Nephron (organoid): ENCODE data around the gene NTNG1.

ENCODE experiments used
- H3K27ac Mint-ChIP-seq, 3 experiments: 2 replicates each; pipeline ENCODE4 v1.8.0; 2020; ENCODE audit warnings: mixed read lengths in 3 of 3, mild to moderate bottlenecking in 2 of 3, moderate library complexity in 1 of 3
- H3K27me3 Mint-ChIP-seq: 2 replicates; pipeline ENCODE4 v1.8.0; 2021; ENCODE audit warnings: low read depth, mild to moderate bottlenecking, moderate library complexity, mixed read lengths
- H3K36me3 Mint-ChIP-seq: 2 replicates; pipeline ENCODE4 v1.8.0; 2020; ENCODE audit warnings: low read depth, mixed read lengths
- H3K4me1 Mint-ChIP-seq: 2 replicates; pipeline ENCODE4 v1.8.0; 2020; ENCODE audit warnings: mixed read lengths
- H3K4me3 Mint-ChIP-seq, 3 experiments: 2 replicates each; pipeline ENCODE4 v1.8.0; 2020; ENCODE audit warnings: mild to moderate bottlenecking in 3 of 3, mixed read lengths in 3 of 3, moderate library complexity in 2 of 3
- H3K9me3 Mint-ChIP-seq: 2 replicates; pipeline ENCODE4 v1.8.0; 2020; ENCODE audit warnings: mixed read lengths
- TF ChIP-seq, protein P1 (sequence below), 3 experiments: fragments of 200-600 bp; sonication (generic); IDR thresholded peaks; one replicate each; pipeline ENCODE4 v1.5.0; 2021; ENCODE audit warnings: antibody characterized with exemption in 3 of 3; ENCODE audit not compliant: unreplicated experiment in 3 of 3

The NTNG1 gene

DNA sequence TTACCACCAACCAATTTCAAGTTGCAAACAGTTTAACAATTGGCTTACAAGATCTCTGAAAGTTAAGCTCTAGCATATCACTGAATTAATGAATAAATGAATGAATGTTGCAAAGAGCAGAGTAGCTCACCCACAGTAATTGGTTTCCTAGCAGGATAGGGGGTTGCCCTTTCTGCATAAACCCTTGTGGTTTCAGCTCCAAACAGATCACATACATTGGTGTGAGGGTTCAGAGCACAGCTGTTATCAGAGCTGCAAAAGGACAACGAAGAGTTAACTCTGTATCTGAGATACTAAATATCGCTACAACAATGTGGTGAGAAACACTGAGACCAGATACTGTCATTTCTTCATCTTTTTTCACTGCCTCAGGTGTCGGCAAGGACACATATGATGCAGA lies 46.6 kb downstream of the NTNG1 start:
- H3K36me3 Mint-ChIP-seq: peaks cover 4% of the 10 kb centered on the region

DNA sequence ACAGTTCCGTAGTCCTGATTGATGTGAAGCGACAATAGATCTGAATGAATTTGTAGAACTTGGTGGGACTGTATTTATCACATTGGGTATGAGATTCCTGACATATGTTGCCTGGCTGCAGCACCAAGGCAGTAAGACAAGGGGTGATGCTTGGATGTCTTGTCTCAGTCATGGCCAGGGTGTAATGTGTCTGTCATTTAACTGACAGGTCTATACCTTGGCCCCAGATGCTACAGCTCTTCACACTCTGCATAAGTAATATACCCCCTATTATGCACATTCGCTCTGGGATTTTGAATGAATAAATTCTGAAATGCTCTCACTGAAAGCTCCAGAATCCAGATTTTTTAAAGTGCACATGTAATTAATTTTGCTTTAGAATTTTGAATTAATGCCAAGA lies 47.3 kb downstream of the NTNG1 start:
- Mint-ChIP-seq H3K36me3 (peaks cover 4% of the 10 kb centered on the region), H3K9me3 (peaks cover 3% of the 10 kb centered on the region), H3K4me1 (peaks cover 2% of the 10 kb centered on the region), H3K4me3 (no peak overlapping the region), H3K27ac (no peak overlapping the region), H3K27me3 (no peaks in the 10 kb centered on the region)
- TF ChIP-seq, protein P1, sequence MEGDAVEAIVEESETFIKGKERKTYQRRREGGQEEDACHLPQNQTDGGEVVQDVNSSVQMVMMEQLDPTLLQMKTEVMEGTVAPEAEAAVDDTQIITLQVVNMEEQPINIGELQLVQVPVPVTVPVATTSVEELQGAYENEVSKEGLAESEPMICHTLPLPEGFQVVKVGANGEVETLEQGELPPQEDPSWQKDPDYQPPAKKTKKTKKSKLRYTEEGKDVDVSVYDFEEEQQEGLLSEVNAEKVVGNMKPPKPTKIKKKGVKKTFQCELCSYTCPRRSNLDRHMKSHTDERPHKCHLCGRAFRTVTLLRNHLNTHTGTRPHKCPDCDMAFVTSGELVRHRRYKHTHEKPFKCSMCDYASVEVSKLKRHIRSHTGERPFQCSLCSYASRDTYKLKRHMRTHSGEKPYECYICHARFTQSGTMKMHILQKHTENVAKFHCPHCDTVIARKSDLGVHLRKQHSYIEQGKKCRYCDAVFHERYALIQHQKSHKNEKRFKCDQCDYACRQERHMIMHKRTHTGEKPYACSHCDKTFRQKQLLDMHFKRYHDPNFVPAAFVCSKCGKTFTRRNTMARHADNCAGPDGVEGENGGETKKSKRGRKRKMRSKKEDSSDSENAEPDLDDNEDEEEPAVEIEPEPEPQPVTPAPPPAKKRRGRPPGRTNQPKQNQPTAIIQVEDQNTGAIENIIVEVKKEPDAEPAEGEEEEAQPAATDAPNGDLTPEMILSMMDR (IDR thresholded peaks at IDR 0.05; ENCODE audit: unreplicated experiment in 3 of 3): no peak

More for the DNA sequence above, 46.6 kb downstream of the NTNG1 start:
- no peak overlapping the region for H3K4me3 Mint-ChIP-seq
- H3K27me3 Mint-ChIP-seq: no peaks in the 10 kb centered on the region
- peaks cover 7% of the 10 kb centered on the region for H3K4me1 Mint-ChIP-seq
- TF ChIP-seq, protein P1 (IDR thresholded peaks at IDR 0.05; ENCODE audit: unreplicated experiment in 3 of 3): no peak
- H3K9me3 Mint-ChIP-seq: peaks cover 3% of the 10 kb centered on the region
- H3K27ac Mint-ChIP-seq: no peak overlapping the region

DNA sequence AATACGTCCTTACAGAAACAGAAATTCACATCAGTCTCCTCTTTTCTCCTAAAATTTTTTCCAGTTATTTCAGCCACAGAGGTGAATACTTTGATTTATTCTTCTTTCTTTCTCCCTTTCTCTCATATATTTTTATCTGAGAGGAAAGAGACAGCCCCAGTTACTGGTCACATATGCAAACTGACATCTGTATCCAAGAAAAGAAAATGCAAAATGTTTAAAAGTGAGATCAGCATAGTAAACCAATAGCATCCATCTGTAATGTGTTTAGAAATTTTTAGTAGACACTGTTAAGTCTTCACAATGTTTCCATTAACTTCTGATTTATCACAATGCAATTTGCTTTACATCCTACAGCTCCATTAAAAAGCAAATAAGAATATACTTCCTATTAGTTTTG lies 53.5 kb downstream of the NTNG1 start:
- TF ChIP-seq, protein P1 (IDR thresholded peaks at IDR 0.05; ENCODE audit: unreplicated experiment in 3 of 3): no peak
- no peak overlapping the region for H3K27ac Mint-ChIP-seq
- H3K4me3 Mint-ChIP-seq: no peak overlapping the region
- H3K27me3 Mint-ChIP-seq: no peaks in the 10 kb centered on the region
- peaks cover 4% of the 10 kb centered on the region for H3K36me3 Mint-ChIP-seq
- H3K9me3 Mint-ChIP-seq: peaks cover 3% of the 10 kb centered on the region
- peaks cover 8% of the 10 kb centered on the region for H3K4me1 Mint-ChIP-seq

DNA sequence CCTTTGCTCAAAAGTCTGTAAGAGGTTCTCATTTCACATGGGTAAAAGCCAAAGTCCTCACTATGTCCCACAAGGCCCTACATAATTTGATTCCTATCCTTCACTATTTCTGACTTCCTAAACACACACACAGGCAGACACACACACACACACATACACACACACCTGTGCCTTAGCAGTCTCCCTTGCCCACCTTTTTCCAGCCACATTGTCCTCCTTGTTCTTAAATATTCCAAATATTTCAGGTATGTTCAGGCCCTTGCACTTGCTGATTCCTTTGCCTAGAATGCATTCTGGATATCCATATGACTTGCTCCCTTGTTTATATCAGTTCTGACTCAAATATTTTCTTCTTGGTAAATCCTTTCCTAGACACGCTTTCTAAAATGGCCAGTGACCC lies 54.6 kb downstream of the NTNG1 start:
- Mint-ChIP-seq H3K27ac (no peak overlapping the region), H3K4me1 (peaks cover 8% of the 10 kb centered on the region), H3K36me3 (no peaks in the 10 kb centered on the region), H3K27me3 (no peaks in the 10 kb centered on the region), H3K9me3 (peaks cover 3% of the 10 kb centered on the region), H3K4me3 (no peak overlapping the region)
- TF ChIP-seq, protein P1 (IDR thresholded peaks at IDR 0.05; ENCODE audit: unreplicated experiment in 3 of 3): no peak

DNA sequence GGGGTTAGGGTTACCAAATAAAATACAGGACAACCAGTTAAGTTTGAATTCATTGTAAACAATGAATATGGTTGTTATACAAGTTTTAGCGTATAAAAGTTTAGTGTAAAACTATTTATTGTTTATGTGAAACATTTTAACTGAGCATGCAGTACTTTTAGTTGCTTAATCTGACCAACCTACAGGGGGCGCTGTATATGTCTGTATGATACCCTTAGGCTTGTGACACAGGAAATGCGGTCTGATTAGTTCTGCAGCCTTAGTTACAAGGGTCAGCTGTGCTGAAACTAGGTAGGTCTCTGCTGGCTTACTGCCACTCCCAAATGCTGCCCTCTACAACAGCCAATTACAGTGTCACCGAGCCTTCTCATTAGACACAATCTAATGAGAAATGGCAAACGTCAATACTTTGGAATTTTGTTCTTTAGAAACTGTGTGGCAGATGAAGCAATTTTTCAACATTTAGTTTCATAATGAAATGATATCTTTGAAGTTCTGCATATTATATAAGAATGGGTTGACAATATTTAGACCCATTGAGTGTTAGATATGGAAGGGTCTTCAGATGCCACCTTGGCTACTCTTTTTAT lies 56.2 kb downstream of the NTNG1 start:
- H3K4me1 Mint-ChIP-seq: peaks cover 8% of the 10 kb centered on the region
- H3K4me3 Mint-ChIP-seq: no peak overlapping the region
- no peak overlapping the region for H3K27ac Mint-ChIP-seq
- peaks cover 6% of the 10 kb centered on the region for H3K9me3 Mint-ChIP-seq
- TF ChIP-seq, protein P1 (IDR thresholded peaks at IDR 0.05; ENCODE audit: unreplicated experiment in 3 of 3): peak in 1 of 3 experiments; percentile 11
- H3K27me3 Mint-ChIP-seq: no peaks in the 10 kb centered on the region
- no peaks in the 10 kb centered on the region for H3K36me3 Mint-ChIP-seq

DNA sequence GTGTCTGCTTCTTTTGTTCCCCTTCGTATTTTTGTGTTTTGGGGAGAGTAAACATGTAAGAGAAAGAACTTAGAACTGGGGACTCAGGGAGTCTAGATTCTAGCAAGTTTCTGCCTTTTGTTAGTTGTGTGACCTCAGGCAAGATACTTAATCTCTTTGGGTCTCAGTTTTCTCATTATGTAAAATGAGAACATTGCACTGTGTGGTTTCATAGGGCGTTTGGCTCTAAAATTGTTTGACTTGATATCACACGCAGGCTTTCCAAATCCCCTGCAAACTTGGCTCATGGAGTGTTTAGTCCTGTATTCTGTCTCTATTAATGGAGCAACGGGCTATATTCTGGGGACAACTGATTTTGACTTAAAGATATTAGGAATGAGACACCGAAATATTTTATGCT lies 57.7 kb downstream of the NTNG1 start:
- H3K4me3 Mint-ChIP-seq: no peak overlapping the region

More for the DNA sequence above, 57.7 kb downstream of the NTNG1 start:
- Mint-ChIP-seq H3K27ac (no peak overlapping the region), H3K4me1 (peaks cover 8% of the 10 kb centered on the region), H3K27me3 (no peaks in the 10 kb centered on the region), H3K36me3 (peaks cover 4% of the 10 kb centered on the region), H3K9me3 (peaks cover 9% of the 10 kb centered on the region)
- TF ChIP-seq, protein P1 (IDR thresholded peaks at IDR 0.05; ENCODE audit: unreplicated experiment in 3 of 3): no peak
